HG03045 (cell line): ENCODE data around the gene SCUBE2.

Source experiments
- ATAC-seq: cut with Tn5 transposase; IDR thresholded peaks from one replicate; pipeline ENCODE4 v1.9.1; 2021; ENCODE audit warnings: mild to moderate bottlenecking, moderate library complexity; ENCODE audit not compliant: unreplicated experiment

The SCUBE2 gene

DNA sequence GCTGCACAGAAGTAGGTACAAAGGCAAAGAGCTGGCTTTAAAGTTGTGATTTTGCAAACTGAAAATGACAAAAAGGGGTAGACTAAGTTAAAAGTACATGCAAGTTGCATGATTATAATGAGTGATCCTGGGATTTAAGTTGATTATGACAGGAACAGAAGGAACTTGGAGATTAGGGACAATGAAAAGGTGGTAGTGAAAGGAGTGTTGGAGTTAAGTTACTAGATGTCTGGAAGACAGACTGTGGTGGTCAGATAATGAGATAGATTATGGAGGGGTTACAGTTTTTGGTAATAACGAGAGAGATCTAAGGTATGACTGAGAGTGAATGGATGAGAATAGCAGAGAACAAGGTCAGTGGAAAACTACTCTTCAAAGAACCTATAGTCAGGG, 119.5 kb downstream of the SCUBE2 start:
- no peak for ATAC-seq

GRCh38 chr11:8971196-8971923, 120.0 kb downstream of the SCUBE2 start:
- ATAC-seq, result no peak
